ENCODE results near the gene GMNN.

DNA sequence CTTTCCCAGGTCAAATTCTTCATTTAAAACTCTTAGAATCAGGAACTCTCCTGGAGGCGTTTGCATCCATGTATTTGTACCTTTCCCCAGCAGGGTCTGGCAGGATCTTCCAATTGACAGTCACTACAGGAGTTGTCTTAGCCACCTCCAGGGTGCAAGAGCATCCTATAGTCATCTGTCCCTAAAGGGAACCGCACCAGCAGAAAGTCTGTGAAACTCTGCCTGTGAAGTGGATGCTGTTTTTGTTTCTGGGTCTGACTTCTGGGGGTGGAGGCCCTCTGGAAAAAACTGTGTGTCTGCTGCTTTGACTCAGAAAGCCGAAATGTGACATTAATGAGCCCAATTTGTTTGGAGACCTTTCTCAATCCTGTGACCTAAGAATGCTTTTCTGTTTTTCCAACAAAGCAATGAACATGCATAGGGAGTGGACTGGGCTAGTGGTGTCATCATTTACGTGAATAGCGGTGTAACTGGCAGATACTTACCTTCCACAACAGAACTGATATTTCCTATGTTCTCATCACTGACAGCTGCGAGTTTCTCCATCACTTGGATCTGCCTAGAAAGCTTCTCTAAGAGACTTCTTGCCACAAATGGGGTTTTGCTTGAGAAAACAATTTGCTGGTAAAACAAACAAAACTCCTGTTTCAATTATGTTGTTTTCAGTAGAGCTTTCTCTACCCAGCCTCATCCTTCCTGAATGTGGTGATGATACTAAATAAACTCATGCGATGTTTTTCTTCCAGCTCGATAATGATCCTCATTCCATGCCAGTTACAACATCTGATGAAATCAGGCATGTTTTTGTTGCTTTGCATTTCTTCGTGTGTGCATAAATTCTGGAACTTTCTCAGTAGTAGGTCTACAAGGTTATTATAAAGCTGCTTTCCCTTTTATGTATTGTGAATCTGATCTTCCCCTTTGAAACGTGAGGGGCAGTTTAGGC, 57.3 kb downstream of the GMNN start:
- TF ChIP-seq POLR2A (IDR thresholded peaks at IDR 0.05): no peak
- TF ChIP-seq, protein P1, sequence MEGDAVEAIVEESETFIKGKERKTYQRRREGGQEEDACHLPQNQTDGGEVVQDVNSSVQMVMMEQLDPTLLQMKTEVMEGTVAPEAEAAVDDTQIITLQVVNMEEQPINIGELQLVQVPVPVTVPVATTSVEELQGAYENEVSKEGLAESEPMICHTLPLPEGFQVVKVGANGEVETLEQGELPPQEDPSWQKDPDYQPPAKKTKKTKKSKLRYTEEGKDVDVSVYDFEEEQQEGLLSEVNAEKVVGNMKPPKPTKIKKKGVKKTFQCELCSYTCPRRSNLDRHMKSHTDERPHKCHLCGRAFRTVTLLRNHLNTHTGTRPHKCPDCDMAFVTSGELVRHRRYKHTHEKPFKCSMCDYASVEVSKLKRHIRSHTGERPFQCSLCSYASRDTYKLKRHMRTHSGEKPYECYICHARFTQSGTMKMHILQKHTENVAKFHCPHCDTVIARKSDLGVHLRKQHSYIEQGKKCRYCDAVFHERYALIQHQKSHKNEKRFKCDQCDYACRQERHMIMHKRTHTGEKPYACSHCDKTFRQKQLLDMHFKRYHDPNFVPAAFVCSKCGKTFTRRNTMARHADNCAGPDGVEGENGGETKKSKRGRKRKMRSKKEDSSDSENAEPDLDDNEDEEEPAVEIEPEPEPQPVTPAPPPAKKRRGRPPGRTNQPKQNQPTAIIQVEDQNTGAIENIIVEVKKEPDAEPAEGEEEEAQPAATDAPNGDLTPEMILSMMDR (IDR thresholded peaks at IDR 0.05): no peak

Data from uterus (tissue), 2 donors.